Uterus (tissue), 2 donors: ENCODE data around the gene CACNA1E.

Experiments
- CTCF ChIP-seq, 4 experiments: fragments of 200-600 bp in 2 of 4; fragments of 450-650 bp in 2 of 4; sonication (generic) in 2 of 4; IDR thresholded peaks; one replicate each; pipeline ENCODE4 v1.5.1; 2016 to 2019; ENCODE audit warnings: antibody characterized with exemption in 4 of 4, mild to moderate bottlenecking in 2 of 4, moderate library complexity in 1 of 4
- POLR2A ChIP-seq, 2 donors: fragments of 450-650 bp; IDR thresholded peaks; one replicate each; pipeline ENCODE4 v1.6.1; 2016; ENCODE audit warnings: antibody characterized with exemption in 2 of 2, mild to moderate bottlenecking in 1 of 2, moderate library complexity in 1 of 2

- TF ChIP-seq POLR2A (IDR thresholded peaks at IDR 0.05) (no peak), CTCF (IDR thresholded peaks at IDR 0.05) (no peak)
These were observed 111.9 kb downstream of the CACNA1E start for GRCh38 chr1:181595234-181595633.
